Measurements from ENCODE around the gene SUFU.
"Not testable (repeated sequence)": the region's sequence is repeated elsewhere in the genome, so short reads cannot be mapped to it uniquely, and the experiment has no call there.

The SUFU gene

DNA sequence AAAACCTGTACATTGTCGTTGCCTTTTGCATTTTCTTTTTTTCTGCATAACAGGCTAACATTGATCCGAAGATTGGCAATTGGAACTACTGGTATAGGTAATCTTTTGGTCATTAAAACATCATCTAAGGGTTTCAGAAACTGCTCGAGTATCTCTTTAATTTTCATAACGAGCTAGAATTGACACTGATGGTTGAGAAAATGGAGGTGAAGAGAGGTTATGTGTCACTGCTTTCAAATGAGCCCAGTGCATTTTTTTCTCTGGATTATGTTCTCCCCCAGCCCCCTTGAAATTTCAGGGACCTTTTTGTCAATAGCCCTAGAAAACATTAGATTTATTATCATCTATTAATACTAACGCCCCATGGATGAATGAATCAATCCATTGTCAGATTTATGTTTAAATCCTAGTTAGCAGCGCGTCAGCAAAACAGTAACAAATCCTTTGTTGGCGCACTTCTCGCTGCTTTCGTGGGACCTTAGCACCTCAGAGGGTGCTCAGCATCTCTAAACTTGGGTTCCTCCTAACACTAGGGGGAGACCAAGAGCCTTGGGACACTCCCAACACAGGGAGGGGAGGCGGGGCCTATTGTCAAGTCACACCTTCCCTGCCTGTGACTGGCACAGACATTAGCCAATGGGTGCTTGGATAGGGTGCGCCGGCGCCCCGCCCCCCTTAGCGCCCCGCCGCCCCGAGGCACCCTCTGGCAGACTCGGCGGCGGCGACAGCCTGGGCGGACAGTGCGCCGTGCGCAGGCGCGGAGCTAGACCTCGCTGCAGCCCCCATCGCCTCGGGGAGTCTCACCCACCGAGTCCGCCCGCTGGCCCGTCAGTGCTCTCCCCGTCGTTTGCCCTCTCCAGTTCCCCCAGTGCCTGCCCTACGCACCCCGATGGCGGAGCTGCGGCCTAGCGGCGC lies at the start of gene SUFU:
TSS of gene SUFU (plus strand) at position 709 of the 915 bp plus-strand sequence. CDS start at position 890, 181 bp downstream.
- DNase-seq (ENCODE audit: low read depth) = peak; percentile 100
- TF ChIP-seq, protein P1, sequence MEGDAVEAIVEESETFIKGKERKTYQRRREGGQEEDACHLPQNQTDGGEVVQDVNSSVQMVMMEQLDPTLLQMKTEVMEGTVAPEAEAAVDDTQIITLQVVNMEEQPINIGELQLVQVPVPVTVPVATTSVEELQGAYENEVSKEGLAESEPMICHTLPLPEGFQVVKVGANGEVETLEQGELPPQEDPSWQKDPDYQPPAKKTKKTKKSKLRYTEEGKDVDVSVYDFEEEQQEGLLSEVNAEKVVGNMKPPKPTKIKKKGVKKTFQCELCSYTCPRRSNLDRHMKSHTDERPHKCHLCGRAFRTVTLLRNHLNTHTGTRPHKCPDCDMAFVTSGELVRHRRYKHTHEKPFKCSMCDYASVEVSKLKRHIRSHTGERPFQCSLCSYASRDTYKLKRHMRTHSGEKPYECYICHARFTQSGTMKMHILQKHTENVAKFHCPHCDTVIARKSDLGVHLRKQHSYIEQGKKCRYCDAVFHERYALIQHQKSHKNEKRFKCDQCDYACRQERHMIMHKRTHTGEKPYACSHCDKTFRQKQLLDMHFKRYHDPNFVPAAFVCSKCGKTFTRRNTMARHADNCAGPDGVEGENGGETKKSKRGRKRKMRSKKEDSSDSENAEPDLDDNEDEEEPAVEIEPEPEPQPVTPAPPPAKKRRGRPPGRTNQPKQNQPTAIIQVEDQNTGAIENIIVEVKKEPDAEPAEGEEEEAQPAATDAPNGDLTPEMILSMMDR (IDR thresholded peaks at IDR 0.05; ENCODE audit: insufficient read depth, low read depth, low read length, missing control alignments) = peak; percentile 91
- H3K4me3 ChIP-seq (ENCODE audit: low read depth, low read length) = peak within 1 kb of the TSS; percentile 96

DNA sequence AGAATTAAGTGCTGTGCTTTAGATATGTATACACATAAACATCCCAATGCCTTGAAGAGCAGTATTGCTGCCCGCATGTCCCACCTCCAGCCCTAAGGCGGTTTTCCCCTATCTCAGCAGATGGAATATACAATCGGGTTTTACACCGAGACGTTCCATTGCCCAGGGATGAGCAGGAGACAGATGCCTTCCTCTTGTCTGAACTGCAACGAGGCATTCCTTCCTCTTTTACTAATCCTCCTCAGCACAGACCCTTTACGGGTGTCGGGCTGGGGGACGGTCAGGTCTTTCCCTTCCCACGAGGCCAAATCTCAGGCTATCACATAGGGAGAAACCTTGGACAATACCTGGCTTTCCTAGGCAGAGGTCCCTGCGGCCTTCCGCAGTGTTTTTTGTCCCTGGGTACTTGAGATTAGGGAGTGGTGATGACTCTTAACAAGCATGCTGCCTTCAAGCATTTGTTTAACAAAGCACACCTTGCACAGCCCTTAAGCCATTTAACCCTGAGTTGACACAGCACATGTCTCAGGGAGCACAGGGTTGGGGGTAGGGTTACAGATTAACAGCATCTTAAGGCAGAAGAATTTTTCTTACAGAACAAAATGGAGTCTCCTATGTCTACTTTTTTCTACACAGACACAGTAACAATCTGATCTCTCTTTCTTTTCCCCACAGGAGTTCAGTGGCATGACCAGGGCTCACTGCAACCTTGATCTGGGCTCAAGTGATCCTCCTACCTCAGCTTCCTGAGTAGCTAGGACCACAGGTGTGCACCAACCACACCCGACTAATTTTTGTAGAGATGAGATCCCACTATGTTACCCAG lies 48.9 kb upstream of the SUFU start:
- not testable (repeated sequence) for DNase-seq (ENCODE audit: low read depth)

DNA sequence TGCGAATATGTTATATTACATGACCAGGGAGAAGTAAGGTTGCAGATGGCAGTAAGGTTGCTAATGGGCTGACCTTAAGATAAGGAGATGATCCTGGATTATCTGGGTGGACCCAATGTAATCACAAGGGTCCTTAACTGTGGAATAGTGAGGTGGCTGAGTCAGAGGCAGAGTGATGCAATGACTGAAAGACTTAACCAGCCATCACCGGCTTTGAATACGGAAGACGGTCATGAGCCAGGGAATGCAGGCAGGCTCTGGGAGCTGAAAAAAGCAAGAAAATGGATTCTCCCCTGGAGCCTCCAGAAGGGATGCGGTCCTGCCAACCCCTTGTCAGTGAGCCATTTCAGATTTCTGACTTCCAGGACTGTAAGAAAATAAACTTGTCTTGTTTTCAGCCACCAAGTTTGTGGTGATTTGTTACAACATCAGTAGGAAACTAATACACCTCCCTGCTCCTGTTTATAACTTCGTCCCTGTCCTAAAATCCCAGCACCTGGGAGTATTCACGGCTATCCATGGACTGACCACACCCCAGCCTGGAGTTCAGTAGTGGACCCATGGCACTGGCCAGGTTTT lies 47.8 kb upstream of the SUFU start:
- H3K4me3 ChIP-seq (ENCODE audit: low read depth, low read length) = no peak overlapping the region
- DNase-seq (ENCODE audit: low read depth) = no peak
- TF ChIP-seq, protein P1 (IDR thresholded peaks at IDR 0.05; ENCODE audit: insufficient read depth, low read depth, low read length, missing control alignments) = no peak

More for the DNA sequence above, 48.9 kb upstream of the SUFU start:
- not testable (repeated sequence) for H3K4me3 ChIP-seq (ENCODE audit: low read depth, low read length)

DNA sequence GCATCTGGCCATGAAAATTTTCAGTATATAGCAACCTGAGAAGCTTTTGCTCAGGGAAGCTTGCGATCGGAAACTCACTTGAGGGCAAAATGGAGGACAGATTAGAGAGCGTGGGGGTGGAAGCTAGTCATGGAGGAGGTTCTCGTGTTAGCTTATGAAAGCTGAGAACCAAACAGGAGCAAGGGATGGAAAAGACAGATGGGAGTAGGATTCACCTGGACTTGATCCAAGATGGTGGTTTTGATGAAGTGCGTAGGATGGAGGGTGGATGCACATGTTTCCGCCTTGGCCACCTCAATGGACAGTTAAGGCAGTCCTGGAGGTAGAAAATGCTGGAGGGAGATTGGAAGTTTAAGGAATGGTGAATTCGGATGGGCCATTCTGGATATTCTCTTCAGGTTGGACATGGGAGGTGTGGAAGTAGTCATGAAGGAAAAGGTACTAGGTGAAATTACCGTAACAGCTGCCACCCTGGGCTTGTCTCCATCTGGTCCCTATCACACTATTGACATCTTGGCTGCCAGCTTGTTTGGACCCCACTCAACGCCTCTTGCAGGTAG lies 46.1 kb upstream of the SUFU start:
- TF ChIP-seq, protein P1 (IDR thresholded peaks at IDR 0.05; ENCODE audit: insufficient read depth, low read depth, low read length, missing control alignments) = no peak
- DNase-seq (ENCODE audit: low read depth) = no peak
- no peak overlapping the region for H3K4me3 ChIP-seq (ENCODE audit: low read depth, low read length)

DNA sequence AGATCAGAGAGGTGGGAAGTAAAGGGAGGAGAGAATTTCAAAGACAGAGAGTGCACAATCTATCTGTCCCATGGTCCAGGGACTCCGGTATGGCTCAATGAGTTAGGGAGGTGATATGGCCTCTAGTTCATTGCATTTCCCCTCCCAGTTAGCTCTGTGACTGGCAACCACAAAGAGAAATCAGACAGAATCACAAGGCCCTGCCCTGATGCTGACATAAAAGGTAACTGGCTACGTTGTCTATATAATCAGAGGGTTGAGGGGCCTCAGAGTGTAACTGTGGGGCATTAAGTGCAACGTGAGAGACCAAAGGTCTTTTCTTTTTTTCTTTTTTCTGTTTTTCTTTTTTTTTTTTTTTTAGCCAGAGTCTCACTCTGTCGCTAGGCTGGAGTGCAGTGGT lies 45.1 kb upstream of the SUFU start:
- TF ChIP-seq, protein P1 (IDR thresholded peaks at IDR 0.05; ENCODE audit: insufficient read depth, low read depth, low read length, missing control alignments) = no peak
- no peak overlapping the region for H3K4me3 ChIP-seq (ENCODE audit: low read depth, low read length)

DNA sequence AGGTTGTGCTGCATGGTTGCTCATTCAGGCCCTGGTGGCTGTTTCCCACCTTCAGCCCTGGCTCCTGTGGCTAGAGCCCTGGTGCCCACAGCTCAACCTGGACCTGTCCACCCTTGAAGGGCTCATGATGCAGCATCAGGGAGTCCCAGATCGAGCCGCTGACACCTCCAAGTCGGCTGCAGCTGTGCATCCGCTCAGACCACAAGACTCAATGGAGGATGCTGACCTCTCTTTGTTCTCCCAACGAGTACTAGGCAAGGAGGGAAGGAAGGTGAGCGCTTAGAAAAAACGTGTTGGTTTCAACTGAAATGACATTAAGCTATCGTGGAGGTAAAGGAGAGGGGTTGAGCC lies 43.0 kb upstream of the SUFU start:
- TF ChIP-seq, protein P1 (IDR thresholded peaks at IDR 0.05; ENCODE audit: insufficient read depth, low read depth, low read length, missing control alignments) = no peak
- DNase-seq (ENCODE audit: low read depth) = no peak
- peak overlapping the region; percentile 74 for H3K4me3 ChIP-seq (ENCODE audit: low read depth, low read length)

More for the DNA sequence above, 45.1 kb upstream of the SUFU start:
- DNase-seq (ENCODE audit: low read depth) = no peak
